Activated T-cell treated with anti-CD3 and anti-CD28 coated beads, Interleukin-2, amount 50 U/mL, for 72 hours (primary cell): Measurements from ENCODE around the gene DVL2. TPM values are rescaled to one million over a fixed set of nuclear protein-coding genes. Genes with fewer than 3 reads are reported as not detected.

Source experiments
- ATAC-seq, 2 donors: fragments of 150-1000 bp; cut with Tn5 transposase; replicated peaks in 1 of 2; 2 replicates each; pipeline ENCODE4 v1.10.0; 2021; ENCODE audit warnings: moderate library complexity in 2 of 2, mild to moderate bottlenecking in 1 of 2
- DNase-seq, 2 donors: peaks; one replicate each; pipeline ENCODE4 v3.0.0; 2021 to 2022; ENCODE audit warnings: mixed read lengths in 1 of 2
- H3K27ac Mint-ChIP-seq: one replicate; pipeline ENCODE4 v1.8.0; 2022; ENCODE audit warnings: mild to moderate bottlenecking, moderate library complexity, mixed read lengths
- H3K27me3 Mint-ChIP-seq: one replicate; pipeline ENCODE4 v1.8.0; 2022; ENCODE audit warnings: low read depth, mixed read lengths
- H3K36me3 Mint-ChIP-seq, 2 donors: one replicate each; pipeline ENCODE4 v1.8.0; 2022; ENCODE audit warnings: mixed read lengths in 2 of 2, mild to moderate bottlenecking in 1 of 2; ENCODE audit not compliant: insufficient read depth in 2 of 2
- H3K4me1 Mint-ChIP-seq: one replicate; pipeline ENCODE4 v1.8.0; 2022; ENCODE audit warnings: low read depth, mixed read lengths
- H3K4me3 Mint-ChIP-seq, 2 donors: one replicate each; pipeline ENCODE4 v1.8.0; 2022; ENCODE audit warnings: mild to moderate bottlenecking in 2 of 2, mixed read lengths in 2 of 2, moderate library complexity in 2 of 2
- H3K9me3 Mint-ChIP-seq, 2 donors: one replicate each; pipeline ENCODE4 v1.8.0; 2022; ENCODE audit warnings: mixed read lengths in 2 of 2
- total RNA-seq, 2 donors: library from RNA; stranded (reverse); gene quantifications; one replicate each; pipeline ENCODE4 v1.2.3, GENCODE V29; 2022

DVL2 gene
- total RNA-seq, 2 donors from 2014 or later, result 49.5 to 54.8 TPM

DNA sequence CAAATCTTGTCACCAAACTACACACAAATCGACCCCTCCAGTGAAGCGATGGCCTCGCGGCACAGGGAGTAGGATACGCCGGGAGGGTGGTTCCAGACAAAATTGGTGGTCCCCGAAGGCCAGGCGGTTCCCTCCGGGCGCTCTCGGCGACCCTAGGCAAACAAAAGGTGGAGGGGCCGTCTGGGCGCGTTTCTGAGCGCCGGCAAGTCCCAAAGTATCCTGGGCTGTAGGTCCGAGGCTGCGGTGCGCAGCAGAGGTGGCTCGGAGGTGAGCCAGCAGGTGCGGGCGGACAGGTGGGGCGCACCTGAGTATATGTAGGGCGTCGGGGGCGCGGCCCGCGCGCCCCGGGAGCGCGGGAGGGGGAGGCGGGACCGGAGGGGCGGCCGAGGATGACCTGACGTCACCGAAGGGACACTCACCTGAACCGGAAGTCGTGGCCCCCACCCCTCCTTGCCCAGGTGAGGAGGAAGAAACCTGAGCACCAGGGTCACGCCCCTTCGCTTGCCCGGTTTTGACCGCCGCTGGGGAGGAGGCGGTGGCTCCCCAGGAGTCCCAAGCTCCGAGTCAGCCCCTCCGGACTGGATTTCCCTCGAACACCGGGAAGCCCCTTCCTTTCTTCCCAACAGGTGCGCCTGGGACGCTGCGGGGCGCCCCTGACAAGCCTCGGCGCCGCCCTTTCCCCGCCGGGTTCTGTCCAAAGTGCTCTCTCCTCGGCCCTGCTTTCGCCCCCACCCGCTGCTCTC lies 28.0 kb upstream of the DVL2 start, which contains the start of gene CLDN7:
CLDN7 (minus strand) TSS at position 287 of the 743 bp plus-strand sequence. CDS start 435 bp downstream, outside the sequence.
- Mint-ChIP-seq H3K9me3 (no peaks in the 10 kb centered on the region), H3K36me3 (peaks cover under 1 to 3% of the 10 kb centered on the region in 2 donors), H3K4me1 (peaks cover 40% of the 10 kb centered on the region), H3K4me3 (peak within 1 kb of the TSS; percentile 70 to 82), H3K27ac (peak within 1 kb of the TSS; percentile 28), H3K27me3 (peaks cover 21% of the 10 kb centered on the region)
- no peak for DNase-seq
- ATAC-seq, result peak in 1 of 2 donors; percentile 1

DNA sequence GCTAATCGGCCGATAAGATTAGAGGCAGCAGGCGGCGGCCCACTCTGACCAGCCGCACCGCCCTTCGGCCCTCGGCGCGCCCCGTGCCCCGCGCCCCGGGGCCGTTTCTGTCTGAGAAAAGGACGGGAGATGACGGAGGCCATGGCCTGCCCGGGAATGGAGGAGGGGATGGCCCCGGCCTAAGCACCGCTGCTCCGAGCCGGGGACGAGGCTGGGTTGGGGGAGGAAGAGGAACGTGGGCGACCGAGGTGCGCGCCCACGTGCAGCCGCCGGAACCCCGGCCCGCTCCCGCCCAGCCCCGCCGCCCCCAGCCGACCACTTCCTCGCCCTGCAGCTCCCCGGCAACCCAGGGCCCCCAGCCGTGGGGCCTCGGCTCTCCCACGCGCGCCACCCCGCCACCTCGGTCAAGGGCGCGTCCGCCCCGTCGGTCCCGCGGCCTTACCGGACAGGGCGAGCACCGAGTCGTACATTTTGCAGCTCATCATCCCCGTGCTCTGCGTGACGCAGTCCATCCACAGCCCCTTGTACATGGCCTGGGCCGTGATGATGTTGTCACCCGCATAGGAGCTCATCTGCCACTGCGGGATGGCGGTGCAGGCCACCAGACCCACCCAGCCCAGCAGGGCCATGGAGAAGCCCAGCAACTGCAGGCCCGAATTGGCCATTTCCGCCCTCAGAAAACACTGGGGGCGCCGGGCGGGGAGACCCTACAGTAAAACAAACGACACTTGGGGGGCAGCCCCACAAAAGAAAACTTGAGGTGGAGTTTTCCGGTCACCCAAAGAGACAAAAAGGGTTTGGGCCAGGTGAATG lies 27.3 kb upstream of the DVL2 start:
- peaks cover 3 to 6% of the 10 kb centered on the region in 2 donors for H3K36me3 Mint-ChIP-seq
- H3K4me1 Mint-ChIP-seq, result peaks cover 40% of the 10 kb centered on the region
- DNase-seq (peak in 1 of 2 donors; percentile 50), ATAC-seq (peak; percentile 50 to 61)
- no peak overlapping the region for H3K27ac Mint-ChIP-seq
- peaks cover 21% of the 10 kb centered on the region for H3K27me3 Mint-ChIP-seq
- H3K4me3 Mint-ChIP-seq, result peak overlapping the region; percentile 70 to 80
- H3K9me3 Mint-ChIP-seq, result no peaks in the 10 kb centered on the region

DNA sequence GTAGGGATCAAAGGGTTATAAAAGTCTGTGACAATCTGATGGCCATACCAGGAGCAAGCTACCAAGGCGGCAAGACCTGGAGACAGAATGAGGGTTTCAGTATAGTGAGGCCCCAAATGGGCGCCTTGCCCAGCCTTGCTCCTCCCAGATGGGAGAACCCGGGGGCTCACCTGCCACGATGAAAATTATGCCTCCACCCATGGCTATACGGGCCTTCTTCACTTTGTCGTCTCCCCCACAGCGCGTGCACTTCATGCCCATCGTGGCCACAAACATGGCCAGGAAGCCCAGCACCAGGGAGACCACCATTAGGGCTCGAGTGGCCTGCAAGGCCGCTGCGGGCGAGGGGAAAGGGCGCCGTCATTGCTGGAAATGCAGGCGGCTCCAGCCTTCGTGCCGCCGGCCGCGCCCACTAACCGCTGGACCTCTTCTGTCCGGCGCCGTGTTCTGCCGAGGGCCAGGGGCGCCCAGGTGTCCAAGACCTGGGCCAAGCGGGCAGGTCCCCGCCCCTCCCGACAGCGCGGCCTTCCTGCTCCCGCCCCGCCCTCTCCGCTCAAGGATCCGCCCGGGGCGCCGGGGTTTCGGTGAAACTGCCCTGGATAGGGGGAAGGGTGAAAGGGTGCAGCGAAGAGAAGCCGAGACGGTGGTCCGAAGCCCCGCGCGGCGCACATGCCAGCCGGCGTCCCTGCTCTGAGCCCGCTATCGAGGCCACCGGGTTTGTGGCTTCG lies 26.5 kb upstream of the DVL2 start:
- Mint-ChIP-seq H3K36me3 (peaks cover 3 to 9% of the 10 kb centered on the region in 2 donors), H3K27ac (no peak overlapping the region), H3K4me3 (peak overlapping the region; percentile 59 to 68), H3K9me3 (no peaks in the 10 kb centered on the region), H3K4me1 (peaks cover 40% of the 10 kb centered on the region), H3K27me3 (peaks cover 21% of the 10 kb centered on the region)
- DNase-seq (no peak), ATAC-seq (peak; percentile 46 to 53)

DNA sequence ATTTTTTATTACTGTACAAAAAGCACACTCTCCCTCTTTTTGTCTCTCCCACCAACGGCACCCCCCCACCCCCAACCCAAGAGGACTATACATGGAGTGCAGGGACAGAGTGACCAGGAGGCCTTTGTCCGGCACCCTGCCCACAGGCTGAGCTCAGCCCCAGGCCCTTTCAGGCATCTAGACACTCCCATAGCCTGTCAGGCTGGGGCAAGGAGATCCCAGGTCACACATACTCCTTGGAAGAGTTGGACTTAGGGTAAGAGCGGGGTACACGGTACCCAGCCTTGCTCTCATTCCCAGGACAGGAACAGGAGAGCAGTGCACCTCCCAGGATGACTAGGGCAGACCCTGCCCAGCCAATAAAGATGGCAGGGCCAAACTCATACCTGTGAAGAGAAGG lies 25.8 kb upstream of the DVL2 start:
- Mint-ChIP-seq H3K27ac (no peak overlapping the region), H3K4me1 (peaks cover 40% of the 10 kb centered on the region), H3K9me3 (no peaks in the 10 kb centered on the region), H3K27me3 (peaks cover 21% of the 10 kb centered on the region), H3K4me3 (peak overlapping the region in 1 of 2 donors; percentile 55), H3K36me3 (peaks cover 3 to 9% of the 10 kb centered on the region in 2 donors)
- ATAC-seq (no peak), DNase-seq (no peak)

GRCh38 chr17:7259555-7259889 lies 25.2 kb upstream of the DVL2 start:
- Mint-ChIP-seq H3K27me3 (peaks cover 20% of the 10 kb centered on the region), H3K27ac (no peak overlapping the region), H3K4me1 (peaks cover 40% of the 10 kb centered on the region), H3K4me3 (peak overlapping the region in 1 of 2 donors; percentile 4), H3K9me3 (no peaks in the 10 kb centered on the region), H3K36me3 (peaks cover 3 to 12% of the 10 kb centered on the region in 2 donors)
- DNase-seq (no peak), ATAC-seq (no peak)

DNA sequence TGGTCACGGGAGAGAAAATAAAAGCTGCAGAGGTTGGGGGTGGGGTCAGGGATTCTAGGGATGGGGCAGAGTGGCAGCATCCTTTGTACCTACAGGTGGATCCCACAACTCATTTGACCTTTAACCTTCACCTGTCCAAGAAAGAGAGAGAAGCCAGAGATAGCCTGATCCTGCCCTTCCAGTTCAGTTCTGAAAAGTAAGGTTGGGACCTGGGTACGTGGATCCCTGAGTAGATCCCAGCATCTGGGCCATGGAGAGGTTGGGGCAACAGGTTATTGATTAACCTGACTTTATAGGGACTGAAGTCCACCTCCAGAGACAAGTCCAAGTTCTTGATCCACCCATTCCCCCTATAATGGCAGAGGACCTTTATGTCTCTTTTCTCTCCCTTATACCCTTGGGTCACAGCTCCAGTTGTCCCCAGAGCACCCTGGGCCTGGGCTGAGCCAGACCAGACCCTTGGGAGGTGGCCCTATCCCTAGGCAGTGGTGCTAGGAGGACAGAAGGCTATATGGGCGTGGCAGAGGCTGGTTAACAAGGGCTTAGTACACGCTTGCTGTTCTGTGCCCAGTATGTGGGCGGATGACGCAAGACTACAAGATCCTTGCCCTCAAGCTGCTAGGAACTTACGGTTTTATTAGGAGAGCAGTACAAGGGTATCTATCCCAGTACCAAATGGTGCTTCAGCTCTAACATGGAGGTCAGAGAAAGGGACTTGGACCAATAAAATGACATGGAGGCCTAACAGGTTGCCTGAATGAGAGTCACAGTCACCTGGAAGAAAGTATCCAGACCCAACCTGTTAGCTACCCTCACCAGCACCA lies 24.6 kb upstream of the DVL2 start:
- Mint-ChIP-seq H3K36me3 (peaks cover 3 to 12% of the 10 kb centered on the region in 2 donors), H3K27me3 (peaks cover 14% of the 10 kb centered on the region), H3K4me3 (peak overlapping the region in 1 of 2 donors; percentile 4), H3K27ac (peak overlapping the region; percentile 32), H3K9me3 (no peaks in the 10 kb centered on the region), H3K4me1 (peaks cover 41% of the 10 kb centered on the region)
- DNase-seq, result no peak
- no peak for ATAC-seq

DNA sequence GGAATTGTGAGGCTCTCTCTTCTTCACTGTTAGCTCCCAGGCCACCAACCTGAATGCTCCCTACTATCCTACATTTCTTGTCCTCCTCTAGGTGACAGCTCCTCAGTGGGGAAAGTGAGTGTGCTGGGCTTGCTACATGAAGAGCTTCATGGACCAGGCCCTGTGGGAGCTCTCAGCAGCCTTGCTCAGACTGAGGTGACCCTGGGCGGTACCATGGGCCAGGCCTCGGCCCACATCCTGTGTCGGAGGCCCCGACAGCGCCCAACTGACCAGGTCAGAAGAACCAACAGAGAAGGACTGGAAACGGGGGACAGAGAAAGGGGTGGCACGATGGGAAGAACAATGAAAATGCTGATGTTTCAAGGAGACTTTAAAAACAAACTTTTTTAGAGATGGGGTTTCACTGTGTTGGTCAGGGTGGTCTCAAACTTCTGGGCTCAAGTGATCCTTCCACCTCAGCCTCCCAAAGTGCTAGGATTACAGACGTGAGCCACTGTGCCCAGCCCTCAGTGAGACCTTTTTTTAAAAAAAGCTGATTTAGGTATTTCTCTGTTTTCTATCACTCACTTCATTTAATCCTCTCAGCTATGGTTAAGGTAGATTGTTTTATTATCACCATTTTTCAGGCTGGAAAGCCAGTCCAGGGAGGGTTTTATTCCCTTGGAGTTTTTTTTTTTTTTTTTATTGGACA lies 22.6 kb upstream of the DVL2 start:
- Mint-ChIP-seq H3K27ac (no peak overlapping the region), H3K4me1 (peaks cover 41% of the 10 kb centered on the region), H3K36me3 (peaks cover 3 to 18% of the 10 kb centered on the region in 2 donors), H3K4me3 (no peak overlapping the region), H3K27me3 (no peaks in the 10 kb centered on the region), H3K9me3 (no peaks in the 10 kb centered on the region)
- ATAC-seq, result no peak
- DNase-seq, result no peak

- H3K9me3 Mint-ChIP-seq, result no peaks in the 10 kb centered on the region
- H3K27ac Mint-ChIP-seq, result peak overlapping the region; percentile 84
- peaks cover 7 to 22% of the 10 kb centered on the region in 2 donors for H3K36me3 Mint-ChIP-seq
- H3K4me1 Mint-ChIP-seq, result peaks cover 44% of the 10 kb centered on the region
- no peak for ATAC-seq
- no peak for DNase-seq
- H3K27me3 Mint-ChIP-seq, result no peaks in the 10 kb centered on the region
- H3K4me3 Mint-ChIP-seq, result no peak overlapping the region
Measured at GRCh38 chr17:7254511-7254910, 20.2 kb upstream of the DVL2 start.

DNA sequence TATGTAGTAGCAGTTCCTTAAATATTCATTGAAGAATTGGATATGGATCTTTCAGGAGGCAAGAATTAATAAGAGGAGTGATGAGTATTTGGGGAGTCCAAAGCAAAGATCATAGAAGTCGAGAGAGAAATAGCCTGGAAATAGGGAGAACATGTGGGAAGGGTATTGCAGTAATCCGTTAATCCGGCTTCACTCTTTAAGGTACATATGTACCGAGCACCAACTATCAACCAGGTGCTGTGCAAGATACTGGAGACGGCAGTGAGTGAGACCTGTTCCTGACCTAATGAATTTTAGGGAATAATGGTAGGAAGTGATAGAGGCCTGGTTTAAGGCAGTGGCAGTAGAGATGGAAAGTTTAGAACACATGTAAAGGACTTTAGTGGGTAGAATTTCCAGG lies 18.8 kb upstream of the DVL2 start:
- Mint-ChIP-seq H3K36me3 (peaks cover 7 to 22% of the 10 kb centered on the region in 2 donors), H3K4me3 (peak overlapping the region; percentile 88 to 99), H3K4me1 (peaks cover 46% of the 10 kb centered on the region), H3K27ac (peak overlapping the region; percentile 85), H3K27me3 (no peaks in the 10 kb centered on the region), H3K9me3 (no peaks in the 10 kb centered on the region)
- ATAC-seq, result no peak
- no peak for DNase-seq

GRCh38 chr17:7252176-7253043 lies 18.1 kb upstream of the DVL2 start, which contains the start of gene ELP5:
ELP5 (plus strand) TSS chr17:7252215; CDS start chr17:7252551, 336 bp downstream.
- H3K4me1 Mint-ChIP-seq, result peaks cover 46% of the 10 kb centered on the region
- H3K4me3 Mint-ChIP-seq, result peak within 1 kb of the TSS; percentile 93 to 99
- H3K9me3 Mint-ChIP-seq, result no peaks in the 10 kb centered on the region
- H3K27ac Mint-ChIP-seq, result peak within 1 kb of the TSS; percentile 98
- ATAC-seq (peak; percentile 75 to 76), DNase-seq (peak; percentile 92 to 94)
- peaks cover 7 to 22% of the 10 kb centered on the region in 2 donors for H3K36me3 Mint-ChIP-seq
- H3K27me3 Mint-ChIP-seq, result no peaks in the 10 kb centered on the region

GRCh38 chr17:7251661-7252175 lies 17.4 kb upstream of the DVL2 start, which contains the start of gene CTDNEP1:
CTDNEP1 (minus strand) TSS chr17:7251734; CDS start chr17:7251296, 438 bp downstream.
- H3K27ac Mint-ChIP-seq, result peak within 1 kb of the TSS; percentile 98
- H3K36me3 Mint-ChIP-seq, result peaks cover 7 to 18% of the 10 kb centered on the region in 2 donors
- H3K27me3 Mint-ChIP-seq, result no peaks in the 10 kb centered on the region
- peak; percentile 96 to 97 for ATAC-seq
- peak within 1 kb of the TSS; percentile 93 to 99 for H3K4me3 Mint-ChIP-seq
- H3K9me3 Mint-ChIP-seq, result no peaks in the 10 kb centered on the region
- peaks cover 46% of the 10 kb centered on the region for H3K4me1 Mint-ChIP-seq
- peak; percentile 98 to 99 for DNase-seq
